Coronary artery (tissue), 2 donors: Measurements from ENCODE around the gene ERGIC3.
"Not testable (repeated sequence)": the region's sequence is repeated elsewhere in the genome, so short reads cannot be mapped to it uniquely, and the experiment has no call there.

ENCODE experiments used
- DNase-seq: peaks from one replicate; pipeline ENCODE4 v3.0.0-alpha.2; 2017; ENCODE audit warnings: low spot score
- H3K27ac ChIP-seq, 2 donors: fragments of 200-600 bp; sonication (generic); one replicate each; pipeline ENCODE4 v1.5.1; 2016 to 2019
- H3K4me3 ChIP-seq: fragments of 200-600 bp; sonication (generic); 2 replicates; pipeline ENCODE4 v1.5.1; 2016; ENCODE audit warnings: mild to moderate bottlenecking, moderate library complexity
- CTCF ChIP-seq: fragments of 200-600 bp; sonication (generic); IDR thresholded peaks from one replicate; pipeline ENCODE4 v1.5.1; 2019; ENCODE audit warnings: antibody characterized with exemption

The ERGIC3 gene

GRCh38 chr20:35541118-35541782, 628 bp upstream of the ERGIC3 start:
- DNase-seq = no peak

GRCh38 chr20:35542990-35543389, 1.1 kb downstream of the ERGIC3 start:
- Histone ChIP-seq H3K27ac (no peak overlapping the region), H3K4me3 (no peak overlapping the region)
- DNase-seq = no peak
- TF ChIP-seq CTCF = no peak

More at GRCh38 chr20:35541118-35541782, 628 bp upstream of the ERGIC3 start:
- Histone ChIP-seq H3K27ac (no peak overlapping the region), H3K4me3 (peak overlapping the region; percentile 92)
- no peak for TF ChIP-seq CTCF

GRCh38 chr20:35544436-35544835, 2.6 kb downstream of the ERGIC3 start:
- no peak overlapping the region for H3K27ac ChIP-seq
- no peak for TF ChIP-seq CTCF
- H3K4me3 ChIP-seq = no peak overlapping the region
- no peak for DNase-seq

- not testable (repeated sequence) for DNase-seq, H3K27ac ChIP-seq, H3K4me3 ChIP-seq
Observed at GRCh38 chr20:35544941-35545340, 3.1 kb downstream of the ERGIC3 start.

- Histone ChIP-seq H3K4me3 (no peak overlapping the region), H3K27ac (no peak overlapping the region)
- no peak for DNase-seq
- no peak for TF ChIP-seq CTCF
Observed at GRCh38 chr20:35546127-35546526, 4.2 kb downstream of the ERGIC3 start.

GRCh38 chr20:35547329-35547728, 5.5 kb downstream of the ERGIC3 start:
- no peak for TF ChIP-seq CTCF
- Histone ChIP-seq H3K4me3 (no peak overlapping the region), H3K27ac (no peak overlapping the region)
- DNase-seq = no peak

GRCh38 chr20:35551503-35551902, 9.6 kb downstream of the ERGIC3 start:
- H3K27ac ChIP-seq = no peak overlapping the region
- H3K4me3 ChIP-seq = no peak overlapping the region
- no peak for DNase-seq
- no peak for TF ChIP-seq CTCF

- H3K4me3 ChIP-seq = no peak overlapping the region
- TF ChIP-seq CTCF = no peak
- H3K27ac ChIP-seq = no peak overlapping the region
- DNase-seq = no peak
Observed at GRCh38 chr20:35552914-35553313, 11.0 kb downstream of the ERGIC3 start.

GRCh38 chr20:35555461-35555860, 13.6 kb downstream of the ERGIC3 start:
- H3K27ac ChIP-seq = not testable (repeated sequence)

More at GRCh38 chr20:35555461-35555860, 13.6 kb downstream of the ERGIC3 start:
- not testable (repeated sequence) for H3K4me3 ChIP-seq, DNase-seq
